NCI-H1436 (cell line): ENCODE results near the gene VSIG2.
A peak's percentile ranks its signal among the peaks of the same experiment; 100 is the strongest.
"Not testable (repeated sequence)": the region's sequence is repeated elsewhere in the genome, so short reads cannot be mapped to it uniquely, and the experiment has no call there.

Experiments used
- DNase-seq: peaks from one replicate; lab custom pipeline; 2025; lab: John Stamatoyannopoulos, UW

The VSIG2 gene, protein sequence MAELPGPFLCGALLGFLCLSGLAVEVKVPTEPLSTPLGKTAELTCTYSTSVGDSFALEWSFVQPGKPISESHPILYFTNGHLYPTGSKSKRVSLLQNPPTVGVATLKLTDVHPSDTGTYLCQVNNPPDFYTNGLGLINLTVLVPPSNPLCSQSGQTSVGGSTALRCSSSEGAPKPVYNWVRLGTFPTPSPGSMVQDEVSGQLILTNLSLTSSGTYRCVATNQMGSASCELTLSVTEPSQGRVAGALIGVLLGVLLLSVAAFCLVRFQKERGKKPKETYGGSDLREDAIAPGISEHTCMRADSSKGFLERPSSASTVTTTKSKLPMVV

DNA sequence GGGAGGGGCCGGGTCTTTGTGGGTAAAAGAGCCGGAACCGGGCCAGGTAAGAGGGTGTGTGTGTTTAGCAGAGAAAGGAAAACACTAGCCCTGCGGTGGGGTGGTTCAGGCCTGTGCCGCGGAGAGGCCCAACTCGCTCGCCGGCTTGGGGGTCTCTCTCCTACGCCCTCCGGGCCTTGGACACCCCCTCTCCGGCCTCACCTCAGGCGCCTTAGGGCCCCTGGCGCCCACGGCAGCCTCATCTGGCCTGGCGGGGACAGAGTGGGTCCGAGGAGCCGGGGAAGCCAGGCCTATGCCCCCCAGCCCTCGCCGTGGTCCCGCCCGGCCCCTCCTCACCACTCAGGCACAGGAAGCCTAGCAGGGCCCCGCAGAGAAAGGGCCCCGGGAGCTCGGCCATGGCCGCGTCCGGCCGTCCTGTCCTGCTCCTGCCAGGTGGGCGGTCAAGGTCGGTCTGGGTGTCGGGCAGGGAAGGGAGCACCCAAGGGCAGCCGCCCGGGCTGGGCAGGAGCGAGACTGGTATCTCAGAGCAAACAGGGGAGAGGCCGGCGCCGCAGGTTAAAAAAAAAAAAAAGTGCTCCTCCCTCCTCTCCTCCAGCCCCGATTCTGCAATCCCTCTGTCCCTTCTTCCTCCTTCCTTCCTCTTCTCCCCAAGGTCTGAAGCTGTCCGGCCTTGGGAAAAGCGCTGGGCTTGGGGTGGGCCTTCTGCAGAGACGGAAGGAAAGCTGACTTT lies at the start of gene VSIG2:
TSS of gene VSIG2 (minus strand) at position 515 of the 730 bp plus-strand sequence. CDS start at position 397, 118 bp downstream.
- DNase-seq = no peak

GRCh38 chr11:124801014-124801413 lies 49.0 kb upstream of the VSIG2 start:
- no peak for DNase-seq

DNA sequence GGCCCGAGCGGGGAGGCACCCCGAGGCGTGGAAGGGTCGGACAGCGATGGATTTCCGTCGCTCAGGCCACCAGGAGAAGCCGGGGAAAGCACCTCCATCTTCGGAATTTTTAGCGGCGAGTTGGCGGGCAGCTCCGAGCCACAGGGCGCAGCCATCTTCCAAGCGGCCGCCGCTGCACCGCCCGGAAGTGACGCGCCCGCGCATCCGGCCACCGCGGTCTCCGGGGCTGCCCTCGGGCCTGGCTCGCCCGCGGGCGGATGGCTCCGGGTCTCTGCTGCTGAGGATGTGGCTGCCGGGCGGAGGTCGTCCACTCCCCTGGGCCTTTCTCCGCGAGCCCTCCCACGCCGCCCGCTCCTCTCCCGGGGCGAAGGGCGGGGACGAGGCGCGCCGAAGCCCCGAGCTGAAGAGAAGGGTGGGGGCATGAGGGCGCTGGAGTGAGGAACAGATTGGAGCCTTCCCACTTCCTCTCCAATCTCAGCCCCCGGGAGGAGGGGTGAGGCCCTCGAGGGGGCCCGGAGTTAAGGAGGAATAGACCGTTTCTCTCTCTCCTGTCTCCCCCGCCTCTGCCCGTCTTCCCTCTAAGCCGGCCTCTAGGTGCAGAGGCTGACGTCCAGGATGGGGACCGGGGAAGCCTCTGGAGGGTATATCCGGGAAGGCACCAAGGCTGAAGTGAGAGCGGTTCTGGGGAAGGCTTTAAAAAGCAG lies 48.3 kb upstream of the VSIG2 start, which contains the start of gene MSANTD2:
TSS of gene MSANTD2 (minus strand) at position 181 of the 704 bp plus-strand sequence. CDS start at position 155, 26 bp downstream.
- peak; percentile 60 for DNase-seq

DNA sequence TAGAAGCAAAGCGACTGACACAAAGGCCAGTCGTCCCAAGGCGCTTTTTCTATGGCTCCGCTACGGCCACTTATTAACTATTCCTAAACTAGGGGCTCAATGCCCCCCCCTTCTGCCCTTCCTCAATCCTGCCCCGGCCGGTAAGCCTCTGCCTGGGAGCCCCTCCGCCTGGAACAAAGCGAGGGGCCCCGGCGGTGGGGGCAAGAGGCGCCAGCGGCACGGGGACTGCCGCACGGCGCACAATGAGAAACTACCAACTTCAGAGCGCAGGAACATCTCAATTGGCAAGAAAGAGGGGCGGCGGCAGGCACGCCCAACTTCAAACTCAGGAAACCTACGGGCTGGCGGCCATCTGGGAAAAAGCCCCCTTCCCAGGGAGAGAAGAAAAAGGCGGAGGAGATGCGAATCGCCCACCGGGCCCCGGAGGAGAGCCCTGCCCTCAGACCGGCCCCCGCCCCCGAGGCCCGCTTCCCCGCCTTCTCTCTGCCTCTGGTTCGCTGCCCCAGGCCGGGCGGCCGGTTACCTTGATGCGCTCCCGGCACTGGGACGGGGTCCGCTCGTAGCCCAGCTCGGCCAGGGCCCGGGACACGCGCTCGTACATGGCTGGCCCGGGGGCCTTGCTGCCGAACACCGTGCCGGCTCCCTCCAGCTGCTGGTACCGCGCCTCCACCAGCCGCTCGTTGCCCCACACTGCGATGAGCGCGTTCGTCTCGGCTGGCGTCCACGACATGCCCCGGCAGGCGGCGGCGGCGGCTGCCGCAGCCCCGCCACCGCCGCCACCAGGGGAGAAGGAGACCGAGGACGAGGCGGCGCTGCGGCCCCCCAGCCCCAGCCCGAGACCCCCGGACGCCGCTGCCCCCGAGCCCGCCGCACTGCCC lies 47.5 kb upstream of the VSIG2 start:
- DNase-seq = no peak

DNA sequence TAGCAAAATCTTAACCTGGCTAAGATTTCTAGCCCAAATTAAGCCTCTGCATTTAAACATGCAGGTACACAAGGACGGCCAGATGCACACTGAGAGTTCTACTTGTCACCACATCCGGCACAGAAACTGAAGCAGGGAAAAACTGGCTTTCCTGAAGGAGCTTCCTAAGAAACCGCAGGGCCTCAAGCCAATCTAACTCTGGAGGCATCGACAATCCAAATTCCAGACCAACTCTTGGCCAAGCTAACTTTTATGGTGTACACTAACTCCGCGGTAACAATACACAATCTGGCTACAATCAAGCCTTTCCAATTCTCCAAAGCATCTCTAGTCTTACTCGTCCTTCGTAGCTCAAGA lies 46.9 kb upstream of the VSIG2 start:
- DNase-seq = no peak

- DNase-seq = no peak
Measured at GRCh38 chr11:124796312-124796711, 44.3 kb upstream of the VSIG2 start.

- DNase-seq = no peak
Measured at GRCh38 chr11:124793466-124794278, 41.6 kb upstream of the VSIG2 start.

DNA sequence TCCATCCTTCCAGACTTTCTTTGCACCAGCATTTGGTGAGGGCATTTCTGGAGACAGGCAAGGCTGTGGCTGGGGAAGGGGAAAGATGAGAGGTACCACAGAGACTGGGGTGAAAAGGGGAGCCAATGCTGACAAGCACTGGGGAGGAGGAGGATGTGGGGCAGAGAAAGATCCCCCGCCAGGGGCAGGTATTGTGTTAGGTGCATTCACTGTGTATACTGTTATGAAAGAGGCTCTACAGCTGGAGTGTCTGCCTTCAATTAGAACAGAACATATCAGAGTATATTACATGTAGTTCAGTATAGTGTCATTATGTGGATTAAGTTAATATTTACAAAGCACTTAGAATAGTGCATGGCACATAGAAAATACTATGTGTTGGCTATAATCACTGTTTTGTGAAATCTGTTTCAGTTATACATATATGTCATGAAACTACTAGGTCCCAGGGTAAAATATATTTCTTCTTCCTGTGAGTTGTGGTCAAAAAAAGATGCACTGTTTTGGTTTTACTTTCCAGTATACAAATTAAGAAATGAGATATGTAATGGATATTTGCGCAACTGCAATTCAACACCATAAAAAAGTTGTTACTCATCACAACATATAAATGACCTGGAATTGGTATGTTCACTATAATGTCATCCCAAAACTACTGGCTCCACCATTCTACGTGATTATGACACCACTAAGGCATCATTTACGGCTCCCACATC lies 39.7 kb upstream of the VSIG2 start:
- no peak for DNase-seq

- DNase-seq = no peak
Measured at GRCh38 chr11:124788521-124788920, 36.5 kb upstream of the VSIG2 start.

GRCh38 chr11:124784051-124784450 lies 32.0 kb upstream of the VSIG2 start:
- no peak for DNase-seq

DNA sequence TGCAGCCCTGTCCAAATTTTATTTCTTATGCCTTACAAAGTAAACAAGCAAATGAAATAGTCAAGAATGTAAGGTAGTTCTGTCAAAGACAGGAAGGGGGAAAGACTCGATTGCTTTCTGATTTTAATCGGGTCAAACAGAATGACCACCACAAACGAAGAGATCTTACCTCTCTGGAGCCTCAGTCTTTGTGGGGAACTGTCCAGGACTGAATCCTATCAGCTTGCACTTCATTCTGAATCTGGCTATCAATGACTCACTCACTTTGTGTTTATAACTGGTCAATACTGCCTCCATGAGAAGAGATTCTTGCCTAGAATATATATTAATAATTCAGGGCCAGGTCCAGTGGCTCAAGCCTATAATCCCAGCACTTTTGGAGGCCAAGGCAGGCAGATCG lies 30.9 kb upstream of the VSIG2 start:
- DNase-seq = no peak

DNA sequence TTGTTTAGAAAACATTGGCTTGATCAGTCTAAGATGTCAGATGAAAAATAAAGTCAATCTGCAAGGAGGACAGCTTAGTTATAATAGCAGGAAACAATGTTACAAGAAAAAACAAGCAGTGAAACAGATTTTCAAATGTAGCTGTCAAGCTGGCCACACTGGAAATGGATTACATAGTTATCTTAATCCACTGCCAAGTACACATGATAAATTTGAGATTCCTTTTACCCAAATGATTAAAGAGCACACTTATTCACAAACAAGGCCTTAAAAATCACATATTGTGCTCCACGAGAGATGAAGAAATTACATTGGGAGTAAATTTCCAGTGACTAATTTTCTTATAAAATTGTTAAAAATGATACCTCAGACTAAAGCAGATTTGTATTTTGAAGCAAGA lies 27.5 kb upstream of the VSIG2 start:
- no peak for DNase-seq

DNA sequence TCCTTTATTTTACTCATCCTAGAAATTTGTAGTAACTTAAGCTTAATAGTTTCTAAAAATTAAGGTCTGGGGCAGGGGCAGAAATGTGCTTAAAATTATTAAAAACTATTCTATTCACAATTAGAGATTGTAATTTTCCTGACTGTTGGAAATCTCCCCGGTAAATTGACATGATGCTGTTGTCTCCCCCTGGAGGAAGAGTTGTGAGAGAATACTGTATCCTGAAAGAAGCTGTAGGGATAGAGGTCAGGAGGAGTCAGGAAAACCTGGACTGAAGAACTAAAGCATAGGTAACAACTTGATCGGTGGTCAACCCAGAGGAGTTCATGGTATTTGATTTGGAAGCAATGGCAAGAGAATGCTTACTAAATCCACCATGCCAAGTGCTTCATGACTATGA lies 26.2 kb upstream of the VSIG2 start:
- no peak for DNase-seq

GRCh38 chr11:124776865-124777645 lies 25.0 kb upstream of the VSIG2 start:
- DNase-seq = no peak

DNA sequence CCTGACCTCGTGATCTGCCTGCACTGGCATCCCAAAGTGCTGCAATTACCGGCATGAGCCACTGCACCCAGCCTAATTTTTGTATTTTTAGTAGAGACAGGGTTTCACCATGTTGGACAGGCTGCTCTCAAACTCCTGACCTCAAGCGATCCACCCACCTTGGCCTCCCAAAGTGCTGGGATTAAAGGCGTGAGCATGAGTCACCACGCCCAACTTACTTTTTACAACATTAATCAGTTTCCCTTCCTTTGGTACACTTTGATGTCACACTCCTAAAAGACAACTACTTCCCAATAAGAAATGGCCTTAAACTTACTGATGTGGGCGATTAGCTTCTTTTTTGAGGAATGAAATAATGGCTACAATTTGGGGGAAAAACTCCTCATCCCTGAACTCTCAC lies 18.9 kb upstream of the VSIG2 start:
- DNase-seq = not testable (repeated sequence)

- no peak for DNase-seq
Measured at GRCh38 chr11:124769806-124770774, 18.0 kb upstream of the VSIG2 start.

GRCh38 chr11:124768914-124769313 lies 16.9 kb upstream of the VSIG2 start:
- no peak for DNase-seq

DNA sequence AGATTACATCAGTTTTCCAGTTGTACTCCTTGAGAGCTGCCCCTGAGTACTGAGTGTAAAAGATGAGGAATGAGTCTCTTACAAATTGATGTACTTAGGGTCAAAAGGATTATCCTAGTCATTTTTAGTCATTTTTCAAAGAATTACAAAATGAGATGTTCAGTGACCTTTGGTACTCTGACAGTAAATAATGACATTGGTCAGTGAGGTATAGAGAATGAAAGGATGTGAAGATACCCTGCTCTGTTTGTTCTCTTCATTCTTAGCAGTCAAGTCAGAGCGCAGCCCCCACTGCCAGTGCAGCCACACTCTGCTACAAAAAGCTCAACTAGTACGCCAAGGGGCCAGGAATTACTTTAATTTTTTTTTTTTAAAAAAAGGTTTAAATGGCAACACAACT lies 14.1 kb upstream of the VSIG2 start:
- no peak for DNase-seq
